Adrenal gland (tissue), 12 donors: ENCODE measurements around the gene CNTN2. TPM values are rescaled to one million over a fixed set of nuclear protein-coding genes. Genes with fewer than 3 reads are reported as not detected.

Experiments
- DNase-seq, 7 donors: peaks; one replicate each; pipeline ENCODE4 v3.0.0-alpha.2; 2019 to 2020
- H3K27ac ChIP-seq, 5 donors: fragments of 200-600 bp; sonication (generic) in 4 of 5; 1 replicate in 3 of 5; 2 replicates in 2 of 5; pipeline versions ENCODE4 v1.5.1 to v1.8.0; 2016 to 2020; ENCODE audit warnings: mild to moderate bottlenecking in 1 of 5
- H3K27me3 ChIP-seq: fragments of 200-600 bp; 2 replicates; pipeline ENCODE4 v1.8.0; 2021
- H3K36me3 ChIP-seq, 2 donors: fragments of 200-600 bp; replicated peaks in 1 of 2; 1 replicate in 1 of 2; 2 replicates in 1 of 2; pipeline versions ENCODE4 v1.5.1 to v1.8.0; 2018 to 2022
- H3K4me1 ChIP-seq, 2 donors: fragments of 200-600 bp; replicated peaks in 1 of 2; 1 replicate in 1 of 2; 2 replicates in 1 of 2; pipeline versions ENCODE4 v1.5.1 to v1.8.0; 2018 to 2021
- H3K4me3 ChIP-seq, 4 donors: fragments of 200-600 bp; sonication (generic) in 3 of 4; one replicate each; pipeline ENCODE4 v1.5.1; 2016 to 2018
- H3K9me3 ChIP-seq, 3 donors: fragments of 200-600 bp; sonication (generic) in 1 of 3; replicated peaks in 1 of 3; 1 replicate in 2 of 3; 2 replicates in 1 of 3; pipeline versions ENCODE4 v1.5.1 to v1.8.0; 2016 to 2021
- POLR2A ChIP-seq, 2 donors: fragments of 450-650 bp; IDR thresholded peaks; one replicate each; pipeline ENCODE4 v1.6.1; 2017; ENCODE audit warnings: antibody characterized with exemption in 2 of 2, mild to moderate bottlenecking in 2 of 2, moderate library complexity in 1 of 2
- WGBS, 4 donors: extraction: QIAGEN DNeasy Blood & Tissue Kit in 2 of 4; methylation state at CpG; one replicate each; pipeline versions ENCODE4 v1.1.5 to v1.1.7; 2013 to 2017; 5-methylcytosine and 5-hydroxymethylcytosine counted together
- intact Hi-C, 2 donors: fragments of 100-400 bp; cut with DNase I; formaldehyde crosslinking; loops; one replicate each; pipeline versions ENCODE4 v1.14.1 to v1.15.0; 2022 to 2023
- polyA plus RNA-seq, 3 donors: library from polyadenylated mRNA; stranded (reverse); fragments of 200-250 nt in 2 of 3; fragments of 350-450 nt in 1 of 3; fragmentation: Illumina TruSeq in 1 of 3; extraction: RNeasy Lipid Tissue Mini Kit (QIAGEN cat#74804) in 1 of 3; gene quantifications; one replicate each; pipeline ENCODE4 v1.2.3, GENCODE V29; 2013 to 2014
- total RNA-seq, 9 donors: library from RNA; depleted of rRNA in 4 of 9; stranded (reverse); fragments of >200 nt in 4 of 9; fragments of 120-200 nt in 1 of 9; fragmentation: NEBNext Ultra II Directional in 1 of 9; extraction: Animal tissue kit (Norgen Biotek cat#: 25700) in 1 of 9; gene quantifications; one replicate each; pipeline versions ENCODE4 v1.1.0 to v1.2.4, GENCODE V29; 2013 to 2023
- TF ChIP-seq, protein P1 (sequence below), 6 experiments: fragments of 450-650 bp in 4 of 6; fragments of 200-600 bp in 2 of 6; sonication (generic) in 1 of 6; IDR thresholded peaks; 1 replicate in 5 of 6; 2 replicates in 1 of 6; pipeline versions ENCODE4 v1.5.1 to v1.8.0; 2016 to 2021; ENCODE audit warnings: antibody characterized with exemption in 6 of 6, mild to moderate bottlenecking in 2 of 6, moderate library complexity in 1 of 6
- donor health status: healthy with polysubstance abuse.
- donor health status: Bipolar disorder and iron deficiency.
- donor health status: DM: yes; HTN: yes; CAD: no.
- donor health status: DM: no; HTN: no; CAD: no.
- donor health status: DM: no; HTN: no; CAD: no.
- donor health status: DM: yes; HTN: yes; CAD: no.

The CNTN2 gene
- total and polyA plus RNA-seq, 12 donors = 0.08 to 3.2 (median 0.45) TPM; not detected in 1

DNA sequence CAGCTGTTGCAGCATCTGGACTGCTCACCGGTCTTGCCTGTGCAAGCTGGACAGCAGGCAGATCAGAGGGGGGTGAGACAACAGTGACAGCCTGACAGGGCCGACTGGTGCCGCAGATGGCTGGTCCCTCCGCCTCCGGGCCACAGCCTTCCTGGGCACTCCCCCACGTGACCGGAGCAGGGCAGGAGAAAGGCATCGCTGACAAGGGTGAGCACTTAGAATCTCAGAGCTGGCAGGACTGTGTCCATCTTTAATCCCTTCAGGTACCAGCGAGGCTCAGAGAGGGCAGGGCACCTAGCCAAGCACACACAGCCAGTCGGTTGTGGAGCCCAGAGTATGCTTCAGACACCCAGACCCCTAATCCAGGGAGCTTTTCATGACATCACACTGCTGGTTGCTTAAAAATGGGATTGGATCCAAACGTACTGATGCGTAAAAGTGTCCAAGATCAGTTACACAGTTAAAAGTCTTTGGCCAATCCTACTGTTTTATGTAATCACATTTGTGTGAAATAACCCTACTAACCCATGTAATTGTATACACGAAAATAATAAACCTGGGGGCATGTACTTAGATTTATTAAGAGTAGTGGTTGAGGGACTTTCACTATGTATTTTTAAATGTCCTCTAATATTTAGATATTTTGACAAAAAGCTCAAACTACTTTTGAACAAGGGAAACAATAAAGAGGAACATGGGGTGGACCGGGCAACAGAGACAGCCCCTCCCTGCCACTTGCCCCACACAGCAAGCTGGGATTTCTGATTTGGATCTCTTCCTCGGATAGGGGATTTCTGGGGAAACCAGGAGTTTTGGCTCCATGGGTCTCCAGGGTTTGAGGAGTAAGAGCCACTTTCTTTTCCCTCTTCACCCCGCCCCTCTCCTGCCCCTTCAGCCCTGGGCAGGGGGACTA lies 758 bp upstream of the CNTN2 start:
- Histone ChIP-seq H3K27ac (no peak overlapping the region), H3K27me3 (no peaks in the 10 kb centered on the region)

DNA sequence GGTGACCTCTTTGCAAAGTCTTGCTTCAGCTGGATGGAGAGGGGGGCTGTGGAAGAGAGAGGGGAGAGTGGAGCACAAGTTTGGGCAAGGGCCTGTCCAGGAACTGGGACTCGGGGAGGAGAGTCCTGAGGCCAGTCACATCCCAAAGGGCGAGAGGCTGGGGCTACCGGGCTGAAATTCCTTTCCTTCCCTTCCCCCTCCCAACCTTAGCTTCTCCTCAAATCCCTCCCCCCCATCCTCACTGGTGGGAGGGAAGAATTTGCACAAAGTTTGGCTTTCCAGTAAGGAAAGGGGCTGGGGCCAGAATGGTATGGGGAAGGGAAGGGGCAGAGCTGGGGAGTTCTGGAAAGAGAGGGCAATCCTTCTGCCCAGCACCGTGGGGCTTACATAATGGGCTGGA lies 854 bp downstream of the CNTN2 start:
- H3K4me3 ChIP-seq = no peak overlapping the region
- no peaks in the 10 kb centered on the region for H3K4me1 ChIP-seq
- no peak for DNase-seq
- intact Hi-C loops = no loop called here
- no peaks in the 10 kb centered on the region for H3K36me3 ChIP-seq
- WGBS, 4 donors = 33 to 41% (median 34%) methylated on average over 4 of the region's 4 CpGs
- H3K27me3 ChIP-seq = no peaks in the 10 kb centered on the region
- no peaks in the 10 kb centered on the region for H3K9me3 ChIP-seq
- H3K27ac ChIP-seq = no peak overlapping the region
- TF ChIP-seq POLR2A (IDR thresholded peaks at IDR 0.05) = no peak
- TF ChIP-seq, protein P1, sequence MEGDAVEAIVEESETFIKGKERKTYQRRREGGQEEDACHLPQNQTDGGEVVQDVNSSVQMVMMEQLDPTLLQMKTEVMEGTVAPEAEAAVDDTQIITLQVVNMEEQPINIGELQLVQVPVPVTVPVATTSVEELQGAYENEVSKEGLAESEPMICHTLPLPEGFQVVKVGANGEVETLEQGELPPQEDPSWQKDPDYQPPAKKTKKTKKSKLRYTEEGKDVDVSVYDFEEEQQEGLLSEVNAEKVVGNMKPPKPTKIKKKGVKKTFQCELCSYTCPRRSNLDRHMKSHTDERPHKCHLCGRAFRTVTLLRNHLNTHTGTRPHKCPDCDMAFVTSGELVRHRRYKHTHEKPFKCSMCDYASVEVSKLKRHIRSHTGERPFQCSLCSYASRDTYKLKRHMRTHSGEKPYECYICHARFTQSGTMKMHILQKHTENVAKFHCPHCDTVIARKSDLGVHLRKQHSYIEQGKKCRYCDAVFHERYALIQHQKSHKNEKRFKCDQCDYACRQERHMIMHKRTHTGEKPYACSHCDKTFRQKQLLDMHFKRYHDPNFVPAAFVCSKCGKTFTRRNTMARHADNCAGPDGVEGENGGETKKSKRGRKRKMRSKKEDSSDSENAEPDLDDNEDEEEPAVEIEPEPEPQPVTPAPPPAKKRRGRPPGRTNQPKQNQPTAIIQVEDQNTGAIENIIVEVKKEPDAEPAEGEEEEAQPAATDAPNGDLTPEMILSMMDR (IDR thresholded peaks at IDR 0.05) = no peak

More for the DNA sequence above, 758 bp upstream of the CNTN2 start:
- WGBS, 4 donors = 62 to 67% (median 64%) methylated on average over 14 to 16 of the region's 16 CpGs
- Histone ChIP-seq H3K9me3 (no peaks in the 10 kb centered on the region), H3K4me1 (peaks cover 0 to 7% of the 10 kb centered on the region in 2 donors), H3K36me3 (no peaks in the 10 kb centered on the region), H3K4me3 (no peak overlapping the region)
- TF ChIP-seq, protein P1 (IDR thresholded peaks at IDR 0.05) = no peak
- TF ChIP-seq POLR2A (IDR thresholded peaks at IDR 0.05) = no peak
- no peak for DNase-seq
- intact Hi-C loops = no loop called here

DNA sequence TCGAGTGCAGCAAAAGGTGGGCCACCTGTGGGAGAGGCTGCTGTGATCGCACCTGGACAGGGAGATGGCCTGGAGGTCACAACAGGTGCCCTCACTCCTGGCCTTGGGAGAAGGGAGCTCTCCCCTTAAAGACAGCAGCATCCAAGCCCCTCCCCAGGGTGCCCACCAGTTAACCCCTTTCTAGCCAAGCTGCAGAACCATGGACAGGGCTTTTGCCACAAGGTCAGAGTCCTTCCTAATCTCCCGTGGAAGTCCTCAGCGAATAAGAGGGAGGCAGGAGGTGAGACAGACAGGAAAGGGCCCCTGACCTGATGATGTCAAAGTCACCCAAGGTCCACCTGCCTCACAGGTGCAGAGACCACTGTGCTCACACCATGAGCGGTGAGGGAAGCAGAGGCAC lies 1.7 kb downstream of the CNTN2 start:
- H3K9me3 ChIP-seq = no peaks in the 10 kb centered on the region
- intact Hi-C loops = no loop called here
- TF ChIP-seq, protein P1 (IDR thresholded peaks at IDR 0.05) = no peak
- no peak for TF ChIP-seq POLR2A (IDR thresholded peaks at IDR 0.05)
- no peaks in the 10 kb centered on the region for H3K36me3 ChIP-seq
- no peak overlapping the region for H3K27ac ChIP-seq
- WGBS, 4 donors = 20 to 24% (median 23%) methylated on average over 3 to 5 of the region's 5 CpGs
- no peak overlapping the region for H3K4me3 ChIP-seq
- no peaks in the 10 kb centered on the region for H3K27me3 ChIP-seq
- H3K4me1 ChIP-seq = no peaks in the 10 kb centered on the region
- no peak for DNase-seq

DNA sequence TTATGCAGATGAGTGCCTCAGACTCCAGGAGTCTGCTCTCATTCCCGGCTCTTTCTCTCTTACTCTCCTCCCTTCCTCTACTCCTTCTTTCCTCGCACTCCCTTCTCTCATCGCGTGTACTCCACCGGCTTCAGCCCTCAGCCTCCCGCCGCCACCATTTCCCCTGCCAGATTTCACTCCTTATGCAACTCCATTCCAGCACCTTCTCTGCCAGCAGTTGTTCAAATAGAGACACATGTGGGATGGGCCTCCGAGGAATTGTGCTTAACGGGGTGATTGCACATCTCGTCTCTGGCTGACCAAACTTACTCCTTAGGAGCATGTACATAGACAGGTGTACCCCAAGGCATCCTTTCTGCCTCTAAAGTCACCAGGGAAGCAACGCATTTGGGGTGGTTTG lies 2.1 kb downstream of the CNTN2 start:
- no peak for DNase-seq
- no peak overlapping the region for H3K27ac ChIP-seq
- 30 to 48% (median 34%) methylated on average over 11 of the region's 11 CpGs for WGBS, 4 donors
- no peak overlapping the region for H3K4me3 ChIP-seq
- no peaks in the 10 kb centered on the region for H3K4me1 ChIP-seq
- no peaks in the 10 kb centered on the region for H3K36me3 ChIP-seq
- no peak for TF ChIP-seq POLR2A (IDR thresholded peaks at IDR 0.05)
- TF ChIP-seq, protein P1 (IDR thresholded peaks at IDR 0.05) = no peak
- H3K9me3 ChIP-seq = no peaks in the 10 kb centered on the region
- intact Hi-C loops = no loop called here
- no peaks in the 10 kb centered on the region for H3K27me3 ChIP-seq
